CD4-positive, CD25-positive, alpha-beta regulatory T cell (primary cell): ENCODE measurements around the gene NT5DC2. TPM values are rescaled to one million over a fixed set of nuclear protein-coding genes. Genes with fewer than 3 reads are reported as not detected.
"Not testable (repeated sequence)": the region's sequence is repeated elsewhere in the genome, so short reads cannot be mapped to it uniquely, and the experiment has no call there.

Experiments
- ATAC-seq, 2 donors: fragments of 150-1000 bp; cut with Tn5 transposase; one replicate each; pipeline ENCODE4 v1.10.0; 2021; ENCODE audit warnings: low read depth in 2 of 2, moderate number of reproducible peaks in 2 of 2, moderate library complexity in 1 of 2
- DNase-seq, 3 donors: peaks; one replicate each; pipeline versions ENCODE4 v3.0.0 to v3.0.0-alpha.2; 2012 to 2022; ENCODE audit warnings: mixed read lengths in 1 of 3
- H3K27ac ChIP-seq: one replicate; pipeline ENCODE4 v1.7.0; 2013; ENCODE audit warnings: mild to moderate bottlenecking, low read length; ENCODE audit not compliant: insufficient read depth, poor library complexity, severe bottlenecking
- H3K27me3 ChIP-seq: one replicate; pipeline ENCODE4 v1.7.0; 2013; ENCODE audit warnings: low read length; ENCODE audit not compliant: control insufficient read depth, insufficient read depth
- H3K36me3 ChIP-seq: one replicate; pipeline ENCODE4 v1.7.0; 2013; ENCODE audit warnings: mild to moderate bottlenecking, low read length, moderate library complexity; ENCODE audit not compliant: control insufficient read depth, insufficient read depth
- H3K4me1 ChIP-seq: 2 replicates; pipeline ENCODE4 v1.7.0; 2013; ENCODE audit warnings: mild to moderate bottlenecking, low read length; ENCODE audit not compliant: insufficient read depth, control insufficient read depth, poor library complexity, severe bottlenecking
- H3K4me3 ChIP-seq: one replicate; pipeline ENCODE4 v1.7.0; 2013; ENCODE audit warnings: low read depth, mild to moderate bottlenecking, low read length, moderate library complexity
- H3K9me3 ChIP-seq, 2 experiments: 1 replicate in 1 of 2; 2 replicates in 1 of 2; pipeline ENCODE4 v1.7.0; 2013; ENCODE audit warnings: low read length in 2 of 2, mild to moderate bottlenecking in 1 of 2, moderate library complexity in 1 of 2; ENCODE audit not compliant: control insufficient read depth in 2 of 2
- H3K27ac Mint-ChIP-seq, 3 donors: one replicate each; pipeline ENCODE4 v1.8.0; 2020 to 2022; ENCODE audit warnings: mild to moderate bottlenecking in 3 of 3, mixed read lengths in 3 of 3, moderate library complexity in 2 of 3
- H3K27me3 Mint-ChIP-seq: one replicate; pipeline ENCODE4 v1.8.0; 2022; ENCODE audit warnings: mild to moderate bottlenecking, mixed read lengths
- H3K36me3 Mint-ChIP-seq: one replicate; pipeline ENCODE4 v1.8.0; 2020; ENCODE audit warnings: mixed read lengths
- H3K4me1 Mint-ChIP-seq, 4 donors: one replicate each; pipeline ENCODE4 v1.8.0; 2020 to 2022; ENCODE audit warnings: mixed read lengths in 4 of 4, mild to moderate bottlenecking in 1 of 4
- H3K4me3 Mint-ChIP-seq, 4 donors: one replicate each; pipeline ENCODE4 v1.8.0; 2020 to 2022; ENCODE audit warnings: mild to moderate bottlenecking in 4 of 4, mixed read lengths in 4 of 4, moderate library complexity in 3 of 4
- H3K9me3 Mint-ChIP-seq, 7 donors: one replicate each; pipeline ENCODE4 v1.8.0; 2020 to 2022; ENCODE audit warnings: mixed read lengths in 7 of 7, mild to moderate bottlenecking in 3 of 7, moderate library complexity in 2 of 7
- polyA plus RNA-seq, 4 donors: library from polyadenylated mRNA; unstranded; fragments of 300-500 nt; fragmentation: Illumina TruSeq; gene quantifications; one replicate each; pipeline ENCODE4 v1.2.3, GENCODE V29; 2021
- total RNA-seq: library from RNA; stranded (reverse); gene quantifications from one replicate; pipeline ENCODE4 v1.2.3, GENCODE V29; 2022

NT5DC2 gene
- total and polyA plus RNA-seq, 5 donors from 2014 or later = 0.81 to 3.7 TPM; not detected in 3

- peak overlapping the region in 3 of 4 donors; percentile 51 to 81 (median 52) for H3K4me3 Mint-ChIP-seq
- Histone ChIP-seq H3K9me3 (no peaks in the 10 kb centered on the region), H3K27ac (no peak overlapping the region), H3K4me1 (peaks cover 21% of the 10 kb centered on the region), H3K27me3 (no peaks in the 10 kb centered on the region), H3K4me3 (no peak overlapping the region), H3K36me3 (no peaks in the 10 kb centered on the region)
- ATAC-seq (no peak), DNase-seq (no peak)
- no peaks in the 10 kb centered on the region for H3K36me3 Mint-ChIP-seq
- peaks cover 3 to 23% (median 9%) of the 10 kb centered on the region in 4 donors for H3K4me1 Mint-ChIP-seq
- H3K27me3 Mint-ChIP-seq = no peaks in the 10 kb centered on the region
- no peak overlapping the region for H3K27ac Mint-ChIP-seq
- peaks cover 0 to 2% (median 0%) of the 10 kb centered on the region in 7 donors for H3K9me3 Mint-ChIP-seq
Observed at GRCh38 chr3:52530918-52531826, 2.5 kb downstream of the NT5DC2 start.

GRCh38 chr3:52529376-52530333 lies 4.0 kb downstream of the NT5DC2 start:
- H3K9me3 ChIP-seq = no peaks in the 10 kb centered on the region
- no peak overlapping the region for H3K4me3 ChIP-seq
- H3K36me3 ChIP-seq = no peaks in the 10 kb centered on the region
- ATAC-seq (no peak), DNase-seq (no peak)
- no peaks in the 10 kb centered on the region for H3K27me3 Mint-ChIP-seq
- H3K4me1 ChIP-seq = peaks cover 15% of the 10 kb centered on the region
- H3K4me3 Mint-ChIP-seq = peak overlapping the region in 2 of 4 donors; percentile 42 to 43
- no peaks in the 10 kb centered on the region for H3K36me3 Mint-ChIP-seq
- peaks cover 0 to 2% (median 0%) of the 10 kb centered on the region in 7 donors for H3K9me3 Mint-ChIP-seq
- H3K27ac ChIP-seq = no peak overlapping the region
- peak overlapping the region in 1 of 3 donors; percentile 49 for H3K27ac Mint-ChIP-seq
- H3K4me1 Mint-ChIP-seq = peaks cover 0 to 10% (median 0%) of the 10 kb centered on the region in 4 donors
- no peaks in the 10 kb centered on the region for H3K27me3 ChIP-seq

GRCh38 chr3:52528586-52529375 lies 4.9 kb downstream of the NT5DC2 start:
- H3K4me3 ChIP-seq = no peak overlapping the region
- Mint-ChIP-seq H3K4me1 (peaks cover 0 to 6% (median 0%) of the 10 kb centered on the region in 4 donors), H3K9me3 (peaks cover 0 to 2% (median 0%) of the 10 kb centered on the region in 7 donors), H3K27ac (no peak overlapping the region), H3K4me3 (no peak overlapping the region), H3K27me3 (no peaks in the 10 kb centered on the region), H3K36me3 (no peaks in the 10 kb centered on the region)
- no peak overlapping the region for H3K27ac ChIP-seq
- no peaks in the 10 kb centered on the region for H3K27me3 ChIP-seq
- peaks cover 9% of the 10 kb centered on the region for H3K4me1 ChIP-seq
- DNase-seq (no peak), ATAC-seq (no peak)
- H3K36me3 ChIP-seq = no peaks in the 10 kb centered on the region
- H3K9me3 ChIP-seq = no peaks in the 10 kb centered on the region

- Mint-ChIP-seq H3K36me3 (no peaks in the 10 kb centered on the region), H3K4me3 (no peak overlapping the region), H3K27me3 (no peaks in the 10 kb centered on the region), H3K27ac (no peak overlapping the region), H3K4me1 (peaks cover 0 to 6% (median 0%) of the 10 kb centered on the region in 4 donors), H3K9me3 (peaks cover 0 to 2% (median 0%) of the 10 kb centered on the region in 7 donors)
- H3K36me3 ChIP-seq = no peaks in the 10 kb centered on the region
- no peaks in the 10 kb centered on the region for H3K27me3 ChIP-seq
- no peak for ATAC-seq
- DNase-seq = no peak
- no peak overlapping the region for H3K27ac ChIP-seq
- peaks cover 7% of the 10 kb centered on the region for H3K4me1 ChIP-seq
- H3K9me3 ChIP-seq = no peaks in the 10 kb centered on the region
- no peak overlapping the region for H3K4me3 ChIP-seq
Observed at GRCh38 chr3:52527732-52528585, 5.7 kb downstream of the NT5DC2 start.

- no peaks in the 10 kb centered on the region for H3K36me3 ChIP-seq
- Mint-ChIP-seq H3K4me3 (no peak overlapping the region), H3K9me3 (peaks cover 0 to 2% (median 0%) of the 10 kb centered on the region in 7 donors), H3K27ac (no peak overlapping the region), H3K27me3 (no peaks in the 10 kb centered on the region), H3K4me1 (peaks cover 0 to 2% (median 0%) of the 10 kb centered on the region in 4 donors), H3K36me3 (no peaks in the 10 kb centered on the region)
- no peaks in the 10 kb centered on the region for H3K9me3 ChIP-seq
- ATAC-seq (no peak), DNase-seq (no peak)
- no peak overlapping the region for H3K27ac ChIP-seq
- H3K4me1 ChIP-seq = no peaks in the 10 kb centered on the region
- no peaks in the 10 kb centered on the region for H3K27me3 ChIP-seq
- no peak overlapping the region for H3K4me3 ChIP-seq
Observed at GRCh38 chr3:52527039-52527731, 6.5 kb downstream of the NT5DC2 start.

- not testable (repeated sequence) for H3K4me3 Mint-ChIP-seq, H3K4me1 Mint-ChIP-seq, H3K9me3 Mint-ChIP-seq, H3K27ac ChIP-seq, ATAC-seq, H3K9me3 ChIP-seq, H3K36me3 Mint-ChIP-seq, H3K27me3 Mint-ChIP-seq, H3K4me3 ChIP-seq, H3K36me3 ChIP-seq, H3K27me3 ChIP-seq, DNase-seq, H3K27ac Mint-ChIP-seq, H3K4me1 ChIP-seq
Observed at GRCh38 chr3:52526671-52527038, 7.0 kb downstream of the NT5DC2 start.
